ENCODE data around the gene ITGA1.

ITGA1 gene

DNA sequence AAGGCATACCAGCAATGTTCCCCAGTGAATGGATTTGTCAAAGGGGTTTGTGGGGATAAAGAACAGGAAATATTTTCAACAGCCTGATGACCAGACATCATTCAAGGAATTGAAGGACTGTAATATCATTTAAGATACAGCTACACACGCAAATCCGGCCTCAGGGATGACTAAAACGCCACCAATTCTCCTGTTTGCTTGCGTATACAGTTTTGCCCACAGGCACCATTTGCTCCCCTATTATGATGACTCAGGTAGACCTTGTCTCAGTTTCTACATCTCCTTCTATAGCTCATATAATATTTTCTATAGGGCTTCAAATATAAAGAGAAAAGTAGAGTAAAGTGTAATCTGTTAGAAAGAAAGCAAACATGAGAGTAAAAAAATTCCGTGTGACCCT, 29.7 kb upstream of the ITGA1 start:
- Mint-ChIP-seq H3K9me3 (no peaks in the 10 kb centered on the region), H3K27ac (no peak overlapping the region), H3K36me3 (ENCODE audit: low read depth) (no peaks in the 10 kb centered on the region), H3K27me3 (ENCODE audit: low read depth, poor library complexity) (peaks cover 4% of the 10 kb centered on the region), H3K4me3 (no peak overlapping the region), H3K4me1 (no peaks in the 10 kb centered on the region)
- TF ChIP-seq, protein P1, sequence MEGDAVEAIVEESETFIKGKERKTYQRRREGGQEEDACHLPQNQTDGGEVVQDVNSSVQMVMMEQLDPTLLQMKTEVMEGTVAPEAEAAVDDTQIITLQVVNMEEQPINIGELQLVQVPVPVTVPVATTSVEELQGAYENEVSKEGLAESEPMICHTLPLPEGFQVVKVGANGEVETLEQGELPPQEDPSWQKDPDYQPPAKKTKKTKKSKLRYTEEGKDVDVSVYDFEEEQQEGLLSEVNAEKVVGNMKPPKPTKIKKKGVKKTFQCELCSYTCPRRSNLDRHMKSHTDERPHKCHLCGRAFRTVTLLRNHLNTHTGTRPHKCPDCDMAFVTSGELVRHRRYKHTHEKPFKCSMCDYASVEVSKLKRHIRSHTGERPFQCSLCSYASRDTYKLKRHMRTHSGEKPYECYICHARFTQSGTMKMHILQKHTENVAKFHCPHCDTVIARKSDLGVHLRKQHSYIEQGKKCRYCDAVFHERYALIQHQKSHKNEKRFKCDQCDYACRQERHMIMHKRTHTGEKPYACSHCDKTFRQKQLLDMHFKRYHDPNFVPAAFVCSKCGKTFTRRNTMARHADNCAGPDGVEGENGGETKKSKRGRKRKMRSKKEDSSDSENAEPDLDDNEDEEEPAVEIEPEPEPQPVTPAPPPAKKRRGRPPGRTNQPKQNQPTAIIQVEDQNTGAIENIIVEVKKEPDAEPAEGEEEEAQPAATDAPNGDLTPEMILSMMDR (IDR thresholded peaks at IDR 0.05), result no peak
- DNase-seq, result no peak

DNA sequence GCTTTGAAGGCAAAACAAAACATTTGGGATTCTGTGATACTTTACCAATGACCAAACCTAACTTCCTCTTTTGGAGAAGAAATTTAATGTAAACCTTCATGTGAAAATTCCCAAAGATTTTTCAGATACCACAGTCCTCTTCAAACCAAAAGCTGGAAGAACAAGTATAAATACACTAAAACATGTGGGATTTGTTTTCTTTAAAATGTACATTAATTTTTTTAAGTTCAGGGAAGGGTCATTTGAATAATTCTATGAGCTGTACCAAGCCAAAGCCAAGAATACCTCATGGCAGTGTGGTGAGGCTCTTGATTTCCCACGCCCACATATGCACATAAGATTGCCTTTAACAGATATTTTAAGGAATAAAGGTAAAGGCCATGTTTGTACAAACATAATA, 28.4 kb upstream of the ITGA1 start:
- Mint-ChIP-seq H3K27me3 (ENCODE audit: low read depth, poor library complexity) (peaks cover 4% of the 10 kb centered on the region), H3K9me3 (no peaks in the 10 kb centered on the region), H3K36me3 (ENCODE audit: low read depth) (no peaks in the 10 kb centered on the region), H3K4me3 (no peak overlapping the region), H3K27ac (no peak overlapping the region), H3K4me1 (no peaks in the 10 kb centered on the region)
- TF ChIP-seq, protein P1 (IDR thresholded peaks at IDR 0.05), result no peak
- no peak for DNase-seq

DNA sequence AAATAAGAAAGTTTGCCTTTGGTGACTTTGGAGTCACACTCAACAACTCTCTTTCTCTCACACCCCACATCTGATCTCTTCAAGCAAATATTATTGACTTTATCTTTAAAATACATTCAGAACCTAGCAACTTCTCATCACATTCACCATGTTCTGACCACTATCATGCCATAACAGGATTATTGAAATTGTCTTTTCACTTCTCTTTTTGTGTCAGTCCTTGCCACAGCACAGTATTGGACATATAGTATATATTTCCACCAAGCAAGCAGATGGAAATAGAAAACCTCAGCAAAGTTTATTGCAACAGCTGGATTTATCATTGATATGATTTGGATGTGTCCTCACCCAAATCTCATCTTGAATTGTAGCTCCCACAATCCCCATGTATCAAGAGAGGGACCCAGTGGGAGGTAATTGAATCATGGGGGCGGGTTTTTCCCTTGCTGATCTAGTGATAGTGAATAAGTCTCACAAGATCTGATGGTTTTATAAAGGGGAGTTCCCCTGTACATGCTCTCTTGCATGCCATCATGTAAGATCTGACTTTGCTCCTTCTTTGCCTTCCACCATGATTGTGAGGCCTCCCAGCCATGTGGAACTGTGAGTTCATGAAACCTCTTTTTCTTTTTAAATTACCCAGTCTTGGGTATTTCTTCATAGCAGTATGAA, 26.9 kb upstream of the ITGA1 start:
- no peaks in the 10 kb centered on the region for H3K9me3 Mint-ChIP-seq
- no peaks in the 10 kb centered on the region for H3K4me1 Mint-ChIP-seq
- no peak overlapping the region for H3K27ac Mint-ChIP-seq
- no peak for DNase-seq
- H3K4me3 Mint-ChIP-seq, result no peak overlapping the region
- H3K27me3 Mint-ChIP-seq (ENCODE audit: low read depth, poor library complexity), result peaks cover 4% of the 10 kb centered on the region
- no peaks in the 10 kb centered on the region for H3K36me3 Mint-ChIP-seq (ENCODE audit: low read depth)
- TF ChIP-seq, protein P1 (IDR thresholded peaks at IDR 0.05), result no peak

DNA sequence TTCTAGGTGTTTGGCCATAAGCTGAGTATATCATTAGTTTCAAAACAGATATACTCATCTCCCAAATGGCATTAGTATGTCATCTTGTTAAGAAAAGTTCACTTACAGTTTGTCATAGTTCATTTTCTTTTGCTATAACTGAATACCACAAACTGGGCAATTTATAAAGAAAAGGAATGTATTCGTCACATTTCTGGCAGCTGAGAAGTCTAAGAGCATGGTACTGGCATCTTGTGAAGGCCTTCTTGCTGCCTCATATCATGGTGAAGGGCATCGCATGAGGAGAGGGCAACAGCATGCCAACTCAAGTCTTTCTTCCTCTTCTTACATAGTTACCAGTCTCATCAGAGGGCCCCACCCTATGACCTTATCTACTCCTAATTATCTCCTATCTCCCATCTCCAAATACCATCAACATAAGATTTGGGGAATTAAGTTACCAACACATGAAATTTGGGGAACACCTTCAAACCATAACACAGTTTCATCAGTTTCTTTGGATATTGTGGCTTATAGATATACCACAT, 20.4 kb upstream of the ITGA1 start:
- Mint-ChIP-seq H3K36me3 (ENCODE audit: low read depth) (no peaks in the 10 kb centered on the region), H3K9me3 (no peaks in the 10 kb centered on the region), H3K27me3 (ENCODE audit: low read depth, poor library complexity) (no peaks in the 10 kb centered on the region), H3K27ac (no peak overlapping the region), H3K4me1 (no peaks in the 10 kb centered on the region), H3K4me3 (no peak overlapping the region)
- DNase-seq, result no peak
- TF ChIP-seq, protein P1 (IDR thresholded peaks at IDR 0.05), result no peak

DNA sequence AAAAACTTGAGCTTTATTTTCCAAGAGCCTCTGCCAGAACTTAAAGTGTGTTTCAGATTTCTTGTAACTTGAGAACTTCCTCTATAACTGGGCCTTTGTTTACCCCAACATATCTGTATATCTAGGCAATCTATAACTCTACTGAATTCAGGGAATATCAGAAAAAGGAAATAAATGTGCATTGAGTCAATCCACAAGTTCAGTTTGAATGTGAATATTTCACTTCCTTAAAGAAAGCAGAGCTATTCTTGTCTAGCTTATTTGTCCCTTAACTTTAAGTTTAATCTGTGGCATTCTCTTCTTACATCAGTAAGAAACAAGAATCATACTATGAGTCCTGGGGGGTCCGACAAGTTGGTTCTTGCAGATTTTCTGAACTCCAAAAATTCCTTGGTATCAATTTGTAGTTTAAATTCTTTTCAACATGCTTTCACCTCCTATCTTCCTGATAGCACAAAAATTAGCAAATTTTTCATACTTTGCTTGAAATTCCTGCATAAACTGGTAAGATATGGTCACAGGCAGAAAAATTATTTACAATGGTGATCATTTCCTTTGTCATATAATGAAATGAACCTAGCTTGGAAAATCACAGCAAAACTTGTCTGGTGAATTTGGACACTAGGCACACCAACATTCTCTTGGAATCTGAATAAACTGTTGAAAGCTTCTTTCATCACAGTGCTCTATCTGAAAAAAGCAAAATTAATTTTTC, 19.8 kb upstream of the ITGA1 start:
- H3K27ac Mint-ChIP-seq, result no peak overlapping the region
- DNase-seq, result no peak
- H3K27me3 Mint-ChIP-seq (ENCODE audit: low read depth, poor library complexity), result no peaks in the 10 kb centered on the region
- TF ChIP-seq, protein P1 (IDR thresholded peaks at IDR 0.05), result no peak
- H3K4me1 Mint-ChIP-seq, result no peaks in the 10 kb centered on the region
- H3K4me3 Mint-ChIP-seq, result no peak overlapping the region
- no peaks in the 10 kb centered on the region for H3K9me3 Mint-ChIP-seq
- no peaks in the 10 kb centered on the region for H3K36me3 Mint-ChIP-seq (ENCODE audit: low read depth)

Measured in nephron progenitor cell (in vitro differentiated cells).